SU-DHL-6 (cell line): ENCODE results near the gene DHX30.

Experiments used
- CTCF ChIP-seq: fragments of 200-600 bp; sonication (generic); IDR thresholded peaks from one replicate; pipeline ENCODE4 v1.5.1; 2017; ENCODE audit warnings: antibody characterized with exemption, mild to moderate bottlenecking, low read length, moderate library complexity; ENCODE audit not compliant: insufficient read depth, poor library complexity, severe bottlenecking
- EZH2phosphoT487 ChIP-seq: fragments of 200-600 bp; sonication (generic), shearing (Covaris generic); conservative IDR thresholded peaks from 2 replicates; pipeline ENCODE4 v1.6.1; 2018; ENCODE audit warnings: mild to moderate bottlenecking, antibody characterized with exemption, low read length, moderate library complexity, mixed read lengths

DNA sequence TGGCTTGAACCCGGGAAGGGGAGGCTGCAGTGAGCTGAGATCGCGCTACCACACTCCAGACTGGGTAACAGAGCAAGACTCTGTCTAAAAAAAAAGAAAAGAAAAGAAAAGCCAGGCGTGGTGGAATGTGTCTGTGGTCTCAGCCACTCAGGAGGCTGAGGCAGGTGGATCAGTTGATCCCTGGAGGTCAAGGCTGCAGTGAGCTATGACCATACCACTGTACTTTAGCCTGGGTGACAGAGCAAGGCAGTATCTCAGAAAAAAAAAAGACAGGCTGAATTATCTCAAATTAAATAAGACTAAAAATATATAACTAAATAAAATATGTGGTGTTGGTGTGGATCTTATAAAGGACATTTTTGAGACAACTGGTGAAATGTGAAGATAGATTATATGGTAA lies 41.9 kb upstream of the DHX30 start:
- TF ChIP-seq EZH2phosphoT487 (no peak), CTCF (no peak)
